GM12878 (cell line): Measurements from ENCODE around the gene SPTBN1. TPM values are rescaled to one million over a fixed set of nuclear protein-coding genes. Genes with fewer than 3 reads are reported as not detected.

ENCODE experiments used
- ATAC-seq: fragments of 200-7000 bp; cut with Tn5 transposase; 3 replicates; pipeline ENCODE4 v1.9.1; 2020; ENCODE audit warnings: mild to moderate bottlenecking, moderate library complexity
- BruUV-seq: library from RNA; stranded (reverse); fragments of 400-500 nt; replicated peaks from 2 replicates; lab custom pipeline; 2021; lab: Mats Ljungman, UMichigan
- CTCF ChIA-PET: fragments of 300-600 bp; sonication (Branson Sonifier 250); formaldehyde crosslinking; extraction: SDS; loops from one replicate; lab custom pipeline; 2021; ENCODE audit warnings: inconsistent platforms; lab: Yijun Ruan, JAX
- POLR2A ChIA-PET: fragments of 350-600 bp; formaldehyde crosslinking; extraction: SDS; loops from one replicate; lab custom pipeline; 2021; ENCODE audit warnings: inconsistent platforms; lab: Charles Lee
- RAD21 ChIA-PET: fragments of 300-600 bp; sonication (Branson Sonifier 250); formaldehyde crosslinking; loops from one replicate; lab custom pipeline; 2023; ENCODE audit warnings: antibody characterized with exemption; ENCODE audit not compliant: unreplicated experiment; lab: Charles Lee
- SMC1A ChIA-PET: fragments of 300-600 bp; sonication (Branson Sonifier 250); formaldehyde crosslinking; loops from one replicate; lab custom pipeline; 2023; ENCODE audit not compliant: unreplicated experiment, uncharacterized antibody; lab: Charles Lee
- DNase-seq: peaks from one replicate; pipeline ENCODE4 v3.0.0-alpha.2; 2011; ENCODE audit warnings: low read depth, low spot score
- FAIRE-seq: peaks from 3 replicates; lab custom pipeline; 2011; peaks lifted over from hg19 to GRCh38; lab: Jason Lieb, UNC
- H2AFZ ChIP-seq: 2 replicates; pipeline ENCODE4 v1.6.0; 2011; ENCODE audit warnings: low read depth, low read length, control low read depth; ENCODE audit not compliant: control insufficient read depth
- H3K27ac ChIP-seq: 2 replicates; pipeline ENCODE4 v1.5.1; 2011; ENCODE audit warnings: control low read depth; ENCODE audit not compliant: control insufficient read depth, insufficient read depth
- H3K27me3 ChIP-seq, 2 experiments: replicated peaks in 1 of 2; 2 replicates each; pipeline versions ENCODE4 v1.6.0 to v1.6.1; 2011; ENCODE audit warnings: low read length in 1 of 2; ENCODE audit not compliant: control insufficient read depth in 2 of 2, insufficient read depth in 2 of 2
- H3K36me3 ChIP-seq, 2 experiments: 2 replicates each; pipeline ENCODE4 v1.5.1; 2011; ENCODE audit warnings: low read length in 1 of 2; ENCODE audit not compliant: control insufficient read depth in 2 of 2, insufficient read depth in 2 of 2
- H3K4me1 ChIP-seq: 2 replicates; pipeline ENCODE4 v1.6.1; 2011; ENCODE audit warnings: mild to moderate bottlenecking, low read length, moderate library complexity, mixed read lengths; ENCODE audit not compliant: control insufficient read depth, insufficient read depth
- H3K4me2 ChIP-seq: 2 replicates; pipeline ENCODE4 v1.6.0; 2011; ENCODE audit warnings: control low read depth; ENCODE audit not compliant: control insufficient read depth, insufficient read depth
- H3K4me3 ChIP-seq: fragments of 200-600 bp; sonication (generic); 2 replicates; pipeline ENCODE4 v1.5.1; 2016
- H3K79me2 ChIP-seq: 2 replicates; pipeline ENCODE4 v1.6.0; 2011; ENCODE audit warnings: low read length; ENCODE audit not compliant: control insufficient read depth, insufficient read depth
- H3K9ac ChIP-seq: 2 replicates; pipeline ENCODE4 v1.8.0; 2011; ENCODE audit warnings: low read length, control low read depth, mixed read lengths; ENCODE audit not compliant: control insufficient read depth, insufficient read depth
- H3K9me3 ChIP-seq: replicated peaks from 3 replicates; pipeline ENCODE4 v1.5.1; 2011; ENCODE audit warnings: mild to moderate bottlenecking, low read length; ENCODE audit not compliant: control insufficient read depth, insufficient read depth
- H4K20me1 ChIP-seq: 2 replicates; pipeline ENCODE4 v1.6.0; 2011; ENCODE audit not compliant: control insufficient read depth, insufficient read depth
- ATF3 ChIP-seq: IDR thresholded peaks from 2 replicates; pipeline ENCODE4 v1.6.1; 2011; ENCODE audit warnings: low read depth, mild to moderate bottlenecking, low read length, moderate library complexity, borderline replicate concordance; ENCODE audit errors: extremely low read depth
- BACH1 ChIP-seq: fragments of 450-650 bp; IDR thresholded peaks from 2 replicates; pipeline ENCODE4 v1.6.1; 2017; ENCODE audit warnings: mild to moderate bottlenecking, borderline replicate concordance
- BCL11A ChIP-seq: IDR thresholded peaks from 2 replicates; pipeline ENCODE4 v1.6.1; 2011; ENCODE audit warnings: low read depth, low read length
- BHLHE40 ChIP-seq, 2 experiments: fragments of 450-650 bp in 1 of 2; IDR thresholded peaks; 2 replicates each; pipeline ENCODE4 v1.6.1; 2011 to 2017; ENCODE audit warnings: low read depth in 2 of 2, borderline replicate concordance in 1 of 2, improper control_type of control experiment in 1 of 2, low read length in 1 of 2, mild to moderate bottlenecking in 1 of 2
- CBX5 ChIP-seq: sonication (generic); IDR thresholded peaks from 2 replicates; pipeline ENCODE4 v1.6.1; 2016; ENCODE audit warnings: low read depth, moderate library complexity, mild to moderate bottlenecking, inconsistent platforms
- CREM ChIP-seq: IDR thresholded peaks from 2 replicates; pipeline ENCODE4 v1.6.1; 2014; ENCODE audit warnings: antibody characterized with exemption, low read depth
- HDAC6 ChIP-seq: fragments of 200-600 bp; sonication (generic); IDR thresholded peaks from one replicate; pipeline ENCODE4 v1.8.0; 2017; ENCODE audit warnings: antibody characterized with exemption; ENCODE audit not compliant: unreplicated experiment
- HDGF ChIP-seq: fragments of 450-650 bp; IDR thresholded peaks from 2 replicates; pipeline ENCODE4 v1.6.1; 2016; ENCODE audit warnings: antibody characterized with exemption
- MYC ChIP-seq: IDR thresholded peaks from 2 replicates; pipeline ENCODE4 v1.6.1; 2011; ENCODE audit warnings: mild to moderate bottlenecking, low read length, moderate library complexity, inconsistent platforms; ENCODE audit not compliant: insufficient read depth, insufficient replicate concordance, insufficient read length, severe bottlenecking
- NFIC ChIP-seq: IDR thresholded peaks from 2 replicates; pipeline ENCODE4 v1.6.1; 2012; ENCODE audit warnings: low read depth, mild to moderate bottlenecking, inconsistent platforms, low read length, moderate library complexity
- NR2C1 ChIP-seq: fragments of 450-650 bp; IDR thresholded peaks from 2 replicates; pipeline ENCODE4 v1.6.1; 2017; ENCODE audit warnings: antibody characterized with exemption, mild to moderate bottlenecking, moderate library complexity
- RB1 ChIP-seq: fragments of 450-650 bp; formaldehyde crosslinking; IDR thresholded peaks from 2 replicates; pipeline ENCODE4 v1.6.1; 2017; ENCODE audit warnings: mild to moderate bottlenecking, borderline replicate concordance
- SMAD1 ChIP-seq: fragments of 450-650 bp; IDR thresholded peaks from 2 replicates; pipeline ENCODE4 v1.6.1; 2018; ENCODE audit warnings: mild to moderate bottlenecking, low read depth; ENCODE audit not compliant: partially characterized antibody
- SP1 ChIP-seq: IDR thresholded peaks from one replicate; pipeline ENCODE4 v1.6.1; 2011; ENCODE audit warnings: low read depth, low read length
- ZNF622 ChIP-seq: fragments of 450-650 bp; IDR thresholded peaks from 2 replicates; pipeline ENCODE4 v1.6.1; 2017; ENCODE audit warnings: mild to moderate bottlenecking, inconsistent platforms
- WGBS: methylation state at CpG from one replicate; pipeline ENCODE4 v1.1.6; 2016; ENCODE audit warnings: low lambda C conversion rate; ENCODE audit not compliant: insufficient replicate concordance, insufficient coverage; ENCODE audit errors: missing lambda C conversion rate; 5-methylcytosine and 5-hydroxymethylcytosine counted together
- in situ Hi-C: fragments of 300-500 bp; cut with MboI; formaldehyde crosslinking; loops from 9 replicates; pipeline ENCODE4 v1.14.3; 2018; ENCODE audit warnings: mixed read lengths
- intact Hi-C: fragments of 100-400 bp; cut with micrococcal nuclease; formaldehyde crosslinking; loops from one replicate; pipeline ENCODE4 v1.14.2; 2022; ENCODE audit not compliant: unreplicated experiment
- polyA plus RNA-seq, 11 experiments: library from polyadenylated mRNA; depleted of rRNA in 4 of 11; unstranded in 6 of 11; stranded (reverse) in 5 of 11; fragments of >200 nt; fragmentation: Nextera tagmentation in 4 of 11; fragmentation: Illumina TruSeq in 1 of 11; extraction: Ambion mirVana in 4 of 11; extraction: Trizol in 1 of 11; gene quantifications; 1 replicate in 1 of 11; 2 replicates in 10 of 11; pipeline versions ENCODE4 v1.2.1 to v1.2.3, GENCODE V29; 2011 to 2016; ENCODE audit warnings: inconsistent platforms in 2 of 11, missing spikeins in 2 of 11, low read depth in 1 of 11
- total RNA-seq, 4 experiments: library from RNA; depleted of rRNA in 3 of 4; stranded (reverse); fragments of >200 nt in 3 of 4; fragmentation: Illumina TruSeq in 1 of 4; extraction: Trizol in 1 of 4; gene quantifications; 2 replicates each; pipeline versions ENCODE4 v1.2.1 to v1.2.3, GENCODE V29; 2013 to 2021
- TF ChIP-seq, protein P1 (sequence below): fragments of 450-650 bp; IDR thresholded peaks from 2 replicates; pipeline ENCODE4 v1.6.1; 2018; ENCODE audit warnings: borderline replicate concordance, mild to moderate bottlenecking; ENCODE audit not compliant: partially characterized antibody
- TF ChIP-seq, protein P2 (sequence below): fragments of 150-350 bp; IDR thresholded peaks from 2 replicates; pipeline ENCODE4 v1.6.1; 2014; ENCODE audit warnings: mild to moderate bottlenecking, low read depth, low read length

Gene SPTBN1
- total and polyA plus RNA-seq, 10 of the 15 experiments (the other 5 are each of a cell fraction or from before 2014, with no cell fraction given): 20.6 to 154 (median 76.7) TPM

DNA sequence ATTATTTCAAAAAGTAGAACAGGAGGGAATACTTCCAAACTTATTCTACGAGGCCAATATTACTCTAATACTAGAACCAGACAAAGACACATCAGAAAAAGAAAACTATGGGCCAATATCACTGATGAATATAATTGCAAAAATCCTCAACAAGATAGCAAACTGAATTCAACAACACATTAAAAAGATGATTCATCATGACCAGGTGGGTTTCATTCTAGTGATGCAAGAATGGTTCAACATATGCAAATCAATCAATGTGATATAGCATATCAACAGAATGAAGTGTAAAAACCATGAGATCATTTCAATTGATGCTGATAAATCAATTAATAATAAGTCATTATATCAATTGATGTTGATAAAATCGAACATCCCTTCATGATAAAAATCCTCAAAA lies 244.9 kb downstream of the SPTBN1 start (continued):
- TF ChIP-seq, protein P1, sequence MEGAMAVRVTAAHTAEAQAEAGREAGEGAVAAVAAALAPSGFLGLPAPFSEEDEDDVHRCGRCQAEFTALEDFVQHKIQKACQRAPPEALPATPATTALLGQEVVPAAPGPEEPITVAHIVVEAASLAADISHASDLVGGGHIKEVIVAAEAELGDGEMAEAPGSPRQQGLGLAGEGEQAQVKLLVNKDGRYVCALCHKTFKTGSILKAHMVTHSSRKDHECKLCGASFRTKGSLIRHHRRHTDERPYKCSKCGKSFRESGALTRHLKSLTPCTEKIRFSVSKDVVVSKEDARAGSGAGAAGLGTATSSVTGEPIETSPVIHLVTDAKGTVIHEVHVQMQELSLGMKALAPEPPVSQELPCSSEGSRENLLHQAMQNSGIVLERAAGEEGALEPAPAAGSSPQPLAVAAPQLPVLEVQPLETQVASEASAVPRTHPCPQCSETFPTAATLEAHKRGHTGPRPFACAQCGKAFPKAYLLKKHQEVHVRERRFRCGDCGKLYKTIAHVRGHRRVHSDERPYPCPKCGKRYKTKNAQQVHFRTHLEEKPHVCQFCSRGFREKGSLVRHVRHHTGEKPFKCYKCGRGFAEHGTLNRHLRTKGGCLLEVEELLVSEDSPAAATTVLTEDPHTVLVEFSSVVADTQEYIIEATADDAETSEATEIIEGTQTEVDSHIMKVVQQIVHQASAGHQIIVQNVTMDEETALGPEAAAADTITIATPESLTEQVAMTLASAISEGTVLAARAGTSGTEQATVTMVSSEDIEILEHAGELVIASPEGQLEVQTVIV: no peak
- TF ChIP-seq ZNF622 (no peak), BHLHE40 (IDR thresholded peaks at IDR 0.05; ENCODE audit: borderline replicate concordance in 1 of 2, low read depth in 2 of 2, low read length in 1 of 2) (no peak), CREM (no peak)

- Histone ChIP-seq H3K4me1 (no peaks in the 10 kb centered on the region), H2AFZ (no peak overlapping the region), H3K79me2 (no peaks in the 10 kb centered on the region), H3K27me3 (peaks cover 0 to 4% of the 10 kb centered on the region in 2 experiments; a peak in 2 of 4 replicates), H3K9me3 (no peaks in the 10 kb centered on the region), H3K9ac (no peak overlapping the region), H3K27ac (no peak overlapping the region)
- no TSS peak for BruUV-seq
- CTCF ChIA-PET: interaction anchor here (0.5 to 8.9 kb wide), 67 partner anchors 12 to 1282 kb away, joined by 3 to 225 read pairs (median 4); partner anchors contain the start of gene EML6
- intact Hi-C loops (loop anchor here (1.0 to 5.0 kb wide), 5 partner anchors 39 to 597 kb away; no protein-coding TSS in a partner anchor), in situ Hi-C loops (loop anchor here (10.0 to 25.0 kb wide), 2 partner anchors 179 to 592 kb away; partner anchors contain the start of gene ACYP2)
- POLR2A ChIA-PET: interaction anchor here (0.5 to 1.6 kb wide), 10 partner anchors 26 to 428 kb away, joined by 3 to 10 read pairs (median 4); no protein-coding TSS in a partner anchor
- SMC1A ChIA-PET: interaction anchor here (0.7 to 7.4 kb wide), 50 partner anchors 9 to 707 kb away, joined by 3 to 187 read pairs (median 5); partner anchors contain the start of gene EML6
- DNase-seq: no peak
- RAD21 ChIA-PET: interaction anchor here (0.7 to 4.7 kb wide), 42 partner anchors 9 to 651 kb away, joined by 3 to 135 read pairs (median 4); partner anchors contain the start of gene EML6
- TF ChIP-seq ZNF622 (no peak), BACH1 (no peak), NR2C1 (no peak), NFIC (no peak), HDAC6 (no peak), SMAD1 (no peak), HDGF (no peak), CBX5 (no peak), ATF3 (no peak), RB1 (no peak), BCL11A (no peak), SP1 (no peak), MYC (no peak)
- TF ChIP-seq, protein P2, sequence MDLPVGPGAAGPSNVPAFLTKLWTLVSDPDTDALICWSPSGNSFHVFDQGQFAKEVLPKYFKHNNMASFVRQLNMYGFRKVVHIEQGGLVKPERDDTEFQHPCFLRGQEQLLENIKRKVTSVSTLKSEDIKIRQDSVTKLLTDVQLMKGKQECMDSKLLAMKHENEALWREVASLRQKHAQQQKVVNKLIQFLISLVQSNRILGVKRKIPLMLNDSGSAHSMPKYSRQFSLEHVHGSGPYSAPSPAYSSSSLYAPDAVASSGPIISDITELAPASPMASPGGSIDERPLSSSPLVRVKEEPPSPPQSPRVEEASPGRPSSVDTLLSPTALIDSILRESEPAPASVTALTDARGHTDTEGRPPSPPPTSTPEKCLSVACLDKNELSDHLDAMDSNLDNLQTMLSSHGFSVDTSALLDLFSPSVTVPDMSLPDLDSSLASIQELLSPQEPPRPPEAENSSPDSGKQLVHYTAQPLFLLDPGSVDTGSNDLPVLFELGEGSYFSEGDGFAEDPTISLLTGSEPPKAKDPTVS: no peak
- TF ChIP-seq, all 136 proteins: peak for 0
- no peaks in the 10 kb centered on the region for H3K36me3 ChIP-seq
- H3K4me2 ChIP-seq: no peak overlapping the region
- ATAC-seq: no peak; the same call in 2 of the 3 replicates
- H4K20me1 ChIP-seq: no peaks in the 10 kb centered on the region
- H3K4me3 ChIP-seq: no peak overlapping the region
- WGBS: 75% methylated on average over 1 of the region's 1 CpG
- no peak for FAIRE-seq
Observed at GRCh38 chr2:54704238-54704637, 248.1 kb downstream of the SPTBN1 start.
